ENCODE measurements around the gene GLIS1. TPM values are rescaled to one million over a fixed set of nuclear protein-coding genes. Genes with fewer than 3 reads are reported as not detected.

GLIS1 gene
- total and polyA plus RNA-seq, 2 donors (not counting 3 experiments of a cell fraction or from before 2014, with no cell fraction given), result not detected

DNA sequence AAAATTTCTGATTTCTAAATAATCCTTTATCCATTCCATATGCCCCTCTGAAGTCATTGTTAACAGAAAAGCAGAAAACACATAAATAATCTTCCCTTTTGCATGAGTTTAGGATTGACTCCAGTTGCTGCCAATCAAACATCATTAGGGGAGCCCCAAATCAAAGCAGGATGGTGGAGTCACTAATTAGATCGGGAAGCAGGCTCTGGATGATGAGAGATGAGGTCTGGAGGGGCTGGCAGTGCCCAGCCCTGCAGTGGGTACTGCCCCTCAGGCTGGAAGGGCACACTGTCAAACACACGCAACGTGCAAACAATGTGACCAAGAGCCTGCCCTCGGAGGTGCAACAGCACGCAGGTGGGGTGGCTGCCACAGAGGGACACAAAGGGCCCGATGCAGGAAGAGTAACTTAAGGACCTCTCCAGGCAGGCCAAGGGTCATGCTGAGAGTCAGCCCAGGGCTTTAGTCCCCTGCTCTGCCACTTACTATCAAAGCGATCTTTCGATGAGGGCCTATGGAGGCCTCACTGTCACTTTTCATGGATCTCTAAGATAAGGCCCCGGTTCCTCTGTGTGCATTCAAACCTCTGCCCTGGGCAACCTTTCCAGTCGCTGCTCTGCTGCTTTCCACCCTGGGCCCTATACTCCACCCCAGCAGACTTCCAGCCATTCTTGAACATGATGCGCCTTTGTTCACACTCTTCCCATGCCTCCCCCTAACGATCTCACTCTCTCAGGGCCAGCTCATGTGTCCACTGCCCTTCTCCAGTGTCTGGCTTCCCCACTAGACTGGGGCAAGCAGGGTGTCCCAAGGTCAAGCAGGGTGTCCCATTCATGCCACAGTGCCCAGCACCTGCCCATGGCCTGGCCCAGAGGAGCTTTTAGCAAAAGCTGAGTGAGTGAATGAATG, 180.9 kb downstream of the GLIS1 start:
- POLR2A ChIA-PET, result no interaction called here
- BruUV-seq (replicated peaks), result no TSS peak
- dilution Hi-C loops (cut with MboI; ENCODE audit: extremely low pct_ligation_motif_present, low sequenced_read_pairs), result no loop called here
- Histone ChIP-seq H3K27me3 (ENCODE audit: control insufficient read depth in 2 of 2, insufficient read depth in 2 of 2, low read length in 2 of 2) (peaks cover 2 to 4% of the 10 kb centered on the region in 2 experiments), H3K4me2 (ENCODE audit: insufficient read depth, low read length) (no peak overlapping the region), H2AFZ (ENCODE audit: low read depth, low read length) (no peak overlapping the region), H3K4me3 (replicated peaks in 1 of 3; ENCODE audit: insufficient read depth in 1 of 3, low read depth in 1 of 3, low read length in 3 of 3) (no peak overlapping the region), H3K9ac (replicated peaks; ENCODE audit: extremely low read depth, insufficient read depth, low read length) (no peak overlapping the region), H3K79me2 (ENCODE audit: control insufficient read depth, insufficient read depth, low read length) (no peaks in the 10 kb centered on the region), H3K4me1 (ENCODE audit: control insufficient read depth, extremely low read depth, insufficient read depth, low read length) (no peaks in the 10 kb centered on the region), H3K36me3 (ENCODE audit: control insufficient read depth in 2 of 2, extremely low read depth in 1 of 2, insufficient read depth in 2 of 2, low read length in 2 of 2) (no peaks in the 10 kb centered on the region), H3K27ac (ENCODE audit: insufficient read depth, low read depth, low read length) (no peak overlapping the region), H3K9me1 (replicated peaks; ENCODE audit: control insufficient read depth, extremely low read depth, insufficient read depth, low read length) (no peaks in the 10 kb centered on the region), H4K20me1 (replicated peaks; ENCODE audit: control insufficient read depth, extremely low read depth, insufficient read depth, low read length) (no peaks in the 10 kb centered on the region), H3K9me3 (replicated peaks; ENCODE audit: control insufficient read depth, insufficient read depth, low read length) (no peaks in the 10 kb centered on the region)
- intact Hi-C loops (cut with micrococcal nuclease), result no loop called here
- FAIRE-seq, result no peak
- no peak for DNase-seq (ENCODE audit: low read depth, low spot score)
- CTCF ChIA-PET, result no interaction called here
- TF ChIP-seq MYC (IDR thresholded peaks at IDR 0.05; ENCODE audit: low read depth, low read length), result no peak

GRCh38 chr1:53557369-53557768, 181.6 kb downstream of the GLIS1 start:
- ChIA-PET POLR2A (no interaction called here), CTCF (no interaction called here)
- BruUV-seq (replicated peaks), result no TSS peak
- no peak overlapping the region for H3K4me3 ChIP-seq (replicated peaks in 1 of 3; ENCODE audit: insufficient read depth in 1 of 3, low read depth in 1 of 3, low read length in 3 of 3)
- H3K4me1 ChIP-seq (ENCODE audit: control insufficient read depth, extremely low read depth, insufficient read depth, low read length), result no peaks in the 10 kb centered on the region
- no peak overlapping the region for H2AFZ ChIP-seq (ENCODE audit: low read depth, low read length)
- no peaks in the 10 kb centered on the region for H3K27me3 ChIP-seq (ENCODE audit: control insufficient read depth in 2 of 2, insufficient read depth in 2 of 2, low read length in 2 of 2)
- intact Hi-C loops (cut with micrococcal nuclease), result no loop called here
- no peak overlapping the region for H3K9ac ChIP-seq (replicated peaks; ENCODE audit: extremely low read depth, insufficient read depth, low read length)
- FAIRE-seq (no peak), DNase-seq (ENCODE audit: low read depth, low spot score) (no peak)
- H3K9me1 ChIP-seq (replicated peaks; ENCODE audit: control insufficient read depth, extremely low read depth, insufficient read depth, low read length), result no peaks in the 10 kb centered on the region
- H3K79me2 ChIP-seq (ENCODE audit: control insufficient read depth, insufficient read depth, low read length), result no peaks in the 10 kb centered on the region
- H3K27ac ChIP-seq (ENCODE audit: insufficient read depth, low read depth, low read length), result no peak overlapping the region
- TF ChIP-seq CTCF (IDR thresholded peaks at IDR 0.05; ENCODE audit: extremely low read depth in 1 of 2, insufficient read depth in 1 of 2, low read depth in 1 of 2, low read length in 2 of 2) (no peak), EZH2 (IDR thresholded peaks at IDR 0.05; ENCODE audit: borderline replicate concordance, low read depth, low read length, severe bottlenecking) (no peak), POLR2AphosphoS5 (IDR thresholded peaks at IDR 0.05; ENCODE audit: insufficient read depth, low read depth, low read length) (no peak), MYC (IDR thresholded peaks at IDR 0.05; ENCODE audit: low read depth, low read length) (no peak), POLR2A (IDR thresholded peaks at IDR 0.05; ENCODE audit: low read depth, low read length) (no peak), GATA2 (IDR thresholded peaks at IDR 0.05; ENCODE audit: insufficient read depth, insufficient read length, low read depth, low read length) (no peak)
- dilution Hi-C loops (cut with MboI; ENCODE audit: extremely low pct_ligation_motif_present, low sequenced_read_pairs), result no loop called here
- H3K36me3 ChIP-seq (ENCODE audit: control insufficient read depth in 2 of 2, extremely low read depth in 1 of 2, insufficient read depth in 2 of 2, low read length in 2 of 2), result no peaks in the 10 kb centered on the region
- no peak overlapping the region for H3K4me2 ChIP-seq (ENCODE audit: insufficient read depth, low read length)
- H3K9me3 ChIP-seq (replicated peaks; ENCODE audit: control insufficient read depth, insufficient read depth, low read length), result no peaks in the 10 kb centered on the region
- H4K20me1 ChIP-seq (replicated peaks; ENCODE audit: control insufficient read depth, extremely low read depth, insufficient read depth, low read length), result no peaks in the 10 kb centered on the region
